H9 (cell line): ENCODE data around the gene MED13L. TPM values are rescaled to one million over a fixed set of nuclear protein-coding genes. Genes with fewer than 3 reads are reported as not detected.

Source experiments
- DNase-seq: peaks from one replicate; pipeline ENCODE4 v3.0.0-alpha.2; 2017
- H2AFZ ChIP-seq: one replicate; pipeline ENCODE4 v1.6.1; 2013; ENCODE audit warnings: mild to moderate bottlenecking, low read length, control low read depth, moderate library complexity
- H2AK5ac ChIP-seq: 2 replicates; pipeline ENCODE4 v1.6.1; 2013; ENCODE audit warnings: low read length, control low read depth, mixed read lengths; ENCODE audit not compliant: insufficient read length
- H2BK120ac ChIP-seq: one replicate; pipeline ENCODE4 v1.6.1; 2013; ENCODE audit warnings: low read depth, mild to moderate bottlenecking, low read length, control low read depth, inconsistent platforms; ENCODE audit not compliant: poor library complexity, severe bottlenecking
- H2BK12ac ChIP-seq: 2 replicates; pipeline ENCODE4 v1.6.1; 2013; ENCODE audit warnings: low read length, control low read depth, mixed read lengths, low read depth; ENCODE audit not compliant: insufficient read length
- H2BK15ac ChIP-seq: 2 replicates; pipeline ENCODE4 v1.6.1; 2013; ENCODE audit warnings: low read depth, low read length, control low read depth
- H2BK20ac ChIP-seq: one replicate; pipeline ENCODE4 v1.6.1; 2013; ENCODE audit warnings: low read depth, mild to moderate bottlenecking, low read length, control low read depth, inconsistent platforms; ENCODE audit not compliant: poor library complexity, severe bottlenecking
- H2BK5ac ChIP-seq: 2 replicates; pipeline ENCODE4 v1.6.1; 2013; ENCODE audit warnings: low read length, control low read depth, mixed read lengths; ENCODE audit not compliant: insufficient read length
- H3K14ac ChIP-seq: 2 replicates; pipeline ENCODE4 v1.6.1; 2013; ENCODE audit warnings: low read length, control low read depth; ENCODE audit not compliant: insufficient read depth
- H3K18ac ChIP-seq: 2 replicates; pipeline ENCODE4 v1.6.1; 2013; ENCODE audit warnings: low read depth, mild to moderate bottlenecking, mixed read lengths, low read length, control low read depth; ENCODE audit not compliant: insufficient read length
- H3K23ac ChIP-seq: 2 replicates; pipeline ENCODE4 v1.6.1; 2013; ENCODE audit warnings: low read length, control low read depth, mixed read lengths, low read depth; ENCODE audit not compliant: insufficient read length
- H3K23me2 ChIP-seq: 2 replicates; pipeline ENCODE4 v1.6.1; 2013; ENCODE audit warnings: low read depth, mild to moderate bottlenecking, mixed read lengths, low read length, control low read depth; ENCODE audit not compliant: insufficient read length, poor library complexity, severe bottlenecking
- H3K27ac ChIP-seq: 2 replicates; pipeline ENCODE4 v1.5.1; 2013; ENCODE audit warnings: low read length, control low read depth, mixed read lengths, low read depth; ENCODE audit not compliant: insufficient read length
- H3K27me3 ChIP-seq: 2 replicates; pipeline ENCODE4 v1.6.1; 2013; ENCODE audit warnings: low read length, control low read depth, inconsistent platforms; ENCODE audit not compliant: insufficient read depth
- H3K4ac ChIP-seq: 2 replicates; pipeline ENCODE4 v1.6.1; 2013; ENCODE audit warnings: low read depth, mild to moderate bottlenecking, control low read depth, inconsistent platforms, low read length, moderate library complexity
- H3K4me1 ChIP-seq: 2 replicates; pipeline ENCODE4 v1.6.1; 2013; ENCODE audit warnings: low read length, control low read depth, inconsistent platforms; ENCODE audit not compliant: insufficient read depth
- H3K4me2 ChIP-seq: 2 replicates; pipeline ENCODE4 v1.6.1; 2013; ENCODE audit warnings: low read length, control low read depth, mixed read lengths; ENCODE audit not compliant: insufficient read length, insufficient read depth
- H3K56ac ChIP-seq: 2 replicates; pipeline ENCODE4 v1.6.1; 2013; ENCODE audit warnings: low read depth, mild to moderate bottlenecking, mixed read lengths, low read length, control low read depth; ENCODE audit not compliant: insufficient read length
- H3K79me1 ChIP-seq: 2 replicates; pipeline ENCODE4 v1.6.1; 2013; ENCODE audit warnings: low read depth, mild to moderate bottlenecking, moderate library complexity, low read length, control low read depth, inconsistent platforms; ENCODE audit not compliant: insufficient read depth, poor library complexity, severe bottlenecking
- H3K79me2 ChIP-seq: 2 replicates; pipeline ENCODE4 v1.6.1; 2013; ENCODE audit warnings: low read length, control low read depth, inconsistent platforms; ENCODE audit not compliant: insufficient read depth
- H3K9ac ChIP-seq: 2 replicates; pipeline ENCODE4 v1.6.1; 2013; ENCODE audit warnings: low read length, control low read depth, mixed read lengths; ENCODE audit not compliant: insufficient read length; ENCODE audit errors: extremely low read depth
- H3K9me3 ChIP-seq: one replicate; pipeline ENCODE4 v1.6.1; 2013; ENCODE audit warnings: low read depth, low read length, inconsistent platforms; ENCODE audit not compliant: control insufficient read depth
- H3T11ph ChIP-seq: one replicate; pipeline ENCODE4 v1.6.1; 2013; ENCODE audit warnings: mild to moderate bottlenecking, low read length, control low read depth, inconsistent platforms
- H4K20me1 ChIP-seq: one replicate; pipeline ENCODE4 v1.6.1; 2013; ENCODE audit not compliant: control insufficient read depth, insufficient read length, insufficient read depth
- H4K5ac ChIP-seq: 2 replicates; pipeline ENCODE4 v1.6.1; 2013; ENCODE audit warnings: low read depth, mild to moderate bottlenecking, mixed read lengths, low read length, control low read depth; ENCODE audit not compliant: insufficient read length
- H4K8ac ChIP-seq: replicated peaks from 2 replicates; pipeline ENCODE4 v1.6.1; 2013; ENCODE audit warnings: low read length, control low read depth, mixed read lengths, low read depth; ENCODE audit not compliant: insufficient read length
- H4K91ac ChIP-seq: 2 replicates; pipeline ENCODE4 v1.6.1; 2013; ENCODE audit warnings: low read depth, mild to moderate bottlenecking, moderate library complexity, mixed read lengths, low read length, control low read depth; ENCODE audit not compliant: insufficient read length
- H3K27ac Mint-ChIP-seq, 3 experiments: 2 replicates in 2 of 3; 3 replicates in 1 of 3; pipeline ENCODE4 v1.8.0; 2020 to 2021; ENCODE audit warnings: mixed read lengths in 3 of 3, mild to moderate bottlenecking in 1 of 3, moderate library complexity in 1 of 3
- H3K27me3 Mint-ChIP-seq: 2 replicates; pipeline ENCODE4 v1.8.0; 2021; ENCODE audit warnings: low read depth, mild to moderate bottlenecking, moderate library complexity, mixed read lengths
- H3K36me3 Mint-ChIP-seq, 3 experiments: 2 replicates in 2 of 3; 3 replicates in 1 of 3; pipeline ENCODE4 v1.8.0; 2020 to 2021; ENCODE audit warnings: low read depth in 3 of 3, mixed read lengths in 3 of 3; ENCODE audit not compliant: insufficient read depth in 1 of 3
- H3K4me1 Mint-ChIP-seq, 2 experiments: 2 replicates each; pipeline ENCODE4 v1.8.0; 2020; ENCODE audit warnings: mixed read lengths in 2 of 2
- H3K4me3 Mint-ChIP-seq, 2 experiments: 2 replicates in 1 of 2; 3 replicates in 1 of 2; pipeline ENCODE4 v1.8.0; 2020 to 2021; ENCODE audit warnings: mild to moderate bottlenecking in 2 of 2, mixed read lengths in 2 of 2, moderate library complexity in 1 of 2
- H3K9me3 Mint-ChIP-seq, 2 experiments: 2 replicates in 1 of 2; 3 replicates in 1 of 2; pipeline ENCODE4 v1.8.0; 2020; ENCODE audit warnings: mild to moderate bottlenecking in 2 of 2, mixed read lengths in 2 of 2, moderate library complexity in 1 of 2
- WGBS: extraction: QIAGEN DNeasy Blood & Tissue Kit; methylation state at CpG from one replicate; pipeline ENCODE4 v1.1.7; 2013; ENCODE audit warnings: missing lambda C conversion rate, low lambda C conversion rate, mixed read lengths; ENCODE audit not compliant: insufficient read length; ENCODE audit errors: extremely low coverage; 5-methylcytosine and 5-hydroxymethylcytosine counted together
- total RNA-seq: library from RNA; stranded (reverse); gene quantifications from 2 replicates; pipeline ENCODE4 v1.2.1, GENCODE V29; 2021
- TF ChIP-seq, protein P1 (sequence below): fragments of 200-600 bp; sonication (generic); conservative IDR thresholded peaks from 3 replicates; pipeline ENCODE4 v1.8.0; 2021; ENCODE audit warnings: antibody characterized with exemption, mild to moderate bottlenecking

The MED13L gene
- total RNA-seq, 1 experiment from 2014 or later: 52.4 TPM

- Histone ChIP-seq H3K18ac (no peak overlapping the region), H3K27ac (no peak overlapping the region), H3K9ac (no peak overlapping the region), H3K27me3 (no peaks in the 10 kb centered on the region), H3K4me2 (no peak overlapping the region), H3K56ac (no peak overlapping the region), H3K23me2 (no peaks in the 10 kb centered on the region), H2BK5ac (no peak overlapping the region), H2BK20ac (no peak overlapping the region), H2BK15ac (no peak overlapping the region), H2AFZ (no peak overlapping the region), H3K79me2 (peaks cover 11% of the 10 kb centered on the region), H2BK120ac (no peak overlapping the region), H4K5ac (no peak overlapping the region), H2BK12ac (no peak overlapping the region), H3K9me3 (no peaks in the 10 kb centered on the region), H3K14ac (no peak overlapping the region), H3K23ac (no peak overlapping the region), H4K8ac (no peak overlapping the region), H3K4me1 (0 out of 2 replicates have a peak, but pooled peaks cover 9% of the 10 kb centered on the region), H3T11ph (no peak overlapping the region), H2AK5ac (no peak overlapping the region), H4K91ac (no peak overlapping the region), H3K79me1 (no peaks in the 10 kb centered on the region), H3K4ac (no peak overlapping the region), H4K20me1 (no peaks in the 10 kb centered on the region)
- no peak for DNase-seq
- H3K27me3 Mint-ChIP-seq: no peaks in the 10 kb centered on the region
- H3K4me3 Mint-ChIP-seq: no peak overlapping the region
- TF ChIP-seq, protein P1, sequence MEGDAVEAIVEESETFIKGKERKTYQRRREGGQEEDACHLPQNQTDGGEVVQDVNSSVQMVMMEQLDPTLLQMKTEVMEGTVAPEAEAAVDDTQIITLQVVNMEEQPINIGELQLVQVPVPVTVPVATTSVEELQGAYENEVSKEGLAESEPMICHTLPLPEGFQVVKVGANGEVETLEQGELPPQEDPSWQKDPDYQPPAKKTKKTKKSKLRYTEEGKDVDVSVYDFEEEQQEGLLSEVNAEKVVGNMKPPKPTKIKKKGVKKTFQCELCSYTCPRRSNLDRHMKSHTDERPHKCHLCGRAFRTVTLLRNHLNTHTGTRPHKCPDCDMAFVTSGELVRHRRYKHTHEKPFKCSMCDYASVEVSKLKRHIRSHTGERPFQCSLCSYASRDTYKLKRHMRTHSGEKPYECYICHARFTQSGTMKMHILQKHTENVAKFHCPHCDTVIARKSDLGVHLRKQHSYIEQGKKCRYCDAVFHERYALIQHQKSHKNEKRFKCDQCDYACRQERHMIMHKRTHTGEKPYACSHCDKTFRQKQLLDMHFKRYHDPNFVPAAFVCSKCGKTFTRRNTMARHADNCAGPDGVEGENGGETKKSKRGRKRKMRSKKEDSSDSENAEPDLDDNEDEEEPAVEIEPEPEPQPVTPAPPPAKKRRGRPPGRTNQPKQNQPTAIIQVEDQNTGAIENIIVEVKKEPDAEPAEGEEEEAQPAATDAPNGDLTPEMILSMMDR: no peak
- peaks cover 36 to 52% of the 10 kb centered on the region in 2 experiments for H3K4me1 Mint-ChIP-seq
- H3K27ac Mint-ChIP-seq: no peak overlapping the region; a peak in 1 of 7 replicates
- H3K36me3 Mint-ChIP-seq: 0 out of 7 replicates have a peak, but pooled peaks cover 0 to 4% (median 0%) of the 10 kb centered on the region in 3 experiments
- no peaks in the 10 kb centered on the region for H3K9me3 Mint-ChIP-seq
- WGBS: no CpG with 5 or more reads among the region's 8 CpGs
These were observed 131.1 kb downstream of the MED13L start for GRCh38 chr12:116146386-116146785.
